Stomach (tissue), 19 donors: ENCODE data around the gene IMPG1. TPM values are rescaled to one million over a fixed set of nuclear protein-coding genes. Genes with fewer than 3 reads are reported as not detected.

Experiments
- DNase-seq, 2 donors: peaks; one replicate each; pipeline versions ENCODE4 v3.0.0 to v3.0.0-alpha.2; 2013 to 2019
- H3K27ac ChIP-seq, 5 donors: fragments of 200-600 bp in 4 of 5; sonication (generic) in 4 of 5; one replicate each; pipeline ENCODE4 v1.5.1; 2013 to 2019; ENCODE audit warnings: mild to moderate bottlenecking in 1 of 5, moderate library complexity in 1 of 5
- H3K27me3 ChIP-seq, 3 donors: fragments of 200-600 bp; sonication (generic); one replicate each; pipeline ENCODE4 v1.5.1; 2017 to 2019; ENCODE audit warnings: mixed run types in 1 of 3
- H3K36me3 ChIP-seq, 4 donors: fragments of 200-600 bp; sonication (generic); 1 replicate in 3 of 4; 2 replicates in 1 of 4; pipeline ENCODE4 v1.5.1; 2016 to 2019
- H3K4me1 ChIP-seq, 4 donors: fragments of 200-600 bp; sonication (generic); one replicate each; pipeline ENCODE4 v1.5.1; 2016 to 2019
- H3K4me3 ChIP-seq, 4 donors: fragments of 200-600 bp; sonication (generic) in 3 of 4; one replicate each; pipeline ENCODE4 v1.5.1; 2016 to 2019; ENCODE audit warnings: mild to moderate bottlenecking in 1 of 4
- H3K9me3 ChIP-seq, 4 donors: fragments of 200-600 bp; sonication (generic); one replicate each; pipeline ENCODE4 v1.5.1; 2016 to 2019
- EP300 ChIP-seq: sonication (generic); formaldehyde crosslinking; IDR thresholded peaks from one replicate; pipeline ENCODE4 v1.6.1; 2017; ENCODE audit warnings: antibody characterized with exemption
- POLR2A ChIP-seq, 4 donors: fragments of 450-650 bp; IDR thresholded peaks; one replicate each; pipeline ENCODE4 v1.6.1; 2016; ENCODE audit warnings: antibody characterized with exemption in 4 of 4, control low read depth in 2 of 4, mild to moderate bottlenecking in 1 of 4, moderate library complexity in 1 of 4
- POLR2AphosphoS5 ChIP-seq, 3 donors: sonication (generic); formaldehyde crosslinking; IDR thresholded peaks; one replicate each; pipeline ENCODE4 v1.6.1; 2016; ENCODE audit warnings: antibody characterized with exemption in 3 of 3
- WGBS, 5 donors: extraction: QIAGEN DNeasy Blood & Tissue Kit in 3 of 5; methylation state at CpG; one replicate each; pipeline versions ENCODE4 v1.1.5 to v1.1.7; 2013 to 2018; 5-methylcytosine and 5-hydroxymethylcytosine counted together
- intact Hi-C: fragments of 100-400 bp; cut with DNase I; formaldehyde crosslinking; loops from one replicate; pipeline ENCODE4 v1.15.1; 2023; ENCODE audit warnings: low total_unique reads
- long read RNA-seq, 10 donors: transcript quantifications; one replicate each; lab custom pipeline, GENCODE V29; 2026
- polyA plus RNA-seq, 3 donors: library from polyadenylated mRNA; stranded (reverse); fragments of 200-250 nt; gene quantifications; one replicate each; pipeline ENCODE4 v1.2.3, GENCODE V29; 2013
- total RNA-seq, 5 donors: library from RNA; depleted of rRNA; stranded (reverse); fragments of >200 nt; gene quantifications; one replicate each; pipeline versions ENCODE4 v1.1.0 to v1.2.3, GENCODE V29; 2014 to 2016
- TF ChIP-seq, protein P1 (sequence below), 7 experiments: fragments of 450-650 bp in 4 of 7; fragments of 200-600 bp in 3 of 7; sonication (generic) in 3 of 7; IDR thresholded peaks; one replicate each; pipeline ENCODE4 v1.5.1; 2016 to 2019; ENCODE audit warnings: antibody characterized with exemption in 7 of 7, control low read depth in 2 of 7, mild to moderate bottlenecking in 1 of 7
- donor health status: healthy with polysubstance abuse.
- donor health status: Bipolar disorder and iron deficiency.
- donor health status: healthy.

IMPG1 gene, protein sequence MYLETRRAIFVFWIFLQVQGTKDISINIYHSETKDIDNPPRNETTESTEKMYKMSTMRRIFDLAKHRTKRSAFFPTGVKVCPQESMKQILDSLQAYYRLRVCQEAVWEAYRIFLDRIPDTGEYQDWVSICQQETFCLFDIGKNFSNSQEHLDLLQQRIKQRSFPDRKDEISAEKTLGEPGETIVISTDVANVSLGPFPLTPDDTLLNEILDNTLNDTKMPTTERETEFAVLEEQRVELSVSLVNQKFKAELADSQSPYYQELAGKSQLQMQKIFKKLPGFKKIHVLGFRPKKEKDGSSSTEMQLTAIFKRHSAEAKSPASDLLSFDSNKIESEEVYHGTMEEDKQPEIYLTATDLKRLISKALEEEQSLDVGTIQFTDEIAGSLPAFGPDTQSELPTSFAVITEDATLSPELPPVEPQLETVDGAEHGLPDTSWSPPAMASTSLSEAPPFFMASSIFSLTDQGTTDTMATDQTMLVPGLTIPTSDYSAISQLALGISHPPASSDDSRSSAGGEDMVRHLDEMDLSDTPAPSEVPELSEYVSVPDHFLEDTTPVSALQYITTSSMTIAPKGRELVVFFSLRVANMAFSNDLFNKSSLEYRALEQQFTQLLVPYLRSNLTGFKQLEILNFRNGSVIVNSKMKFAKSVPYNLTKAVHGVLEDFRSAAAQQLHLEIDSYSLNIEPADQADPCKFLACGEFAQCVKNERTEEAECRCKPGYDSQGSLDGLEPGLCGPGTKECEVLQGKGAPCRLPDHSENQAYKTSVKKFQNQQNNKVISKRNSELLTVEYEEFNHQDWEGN
- total RNA-seq (not detected), polyA plus RNA-seq (not detected)
- long read RNA-seq, donor 1 = 0 reads
- long read RNA-seq, donor 2 = 0 reads
- long read RNA-seq, donor 3 = 0 reads
- long read RNA-seq, donor 4 = 0 reads
- long read RNA-seq, donor 5 = 0 reads
- long read RNA-seq, donor 6 = 0 reads
- long read RNA-seq, donor 7 = 0 reads
- long read RNA-seq, donor 8 = 0 reads
- long read RNA-seq, donor 9 = 0 reads
- long read RNA-seq, donor 10 = 0 reads

DNA sequence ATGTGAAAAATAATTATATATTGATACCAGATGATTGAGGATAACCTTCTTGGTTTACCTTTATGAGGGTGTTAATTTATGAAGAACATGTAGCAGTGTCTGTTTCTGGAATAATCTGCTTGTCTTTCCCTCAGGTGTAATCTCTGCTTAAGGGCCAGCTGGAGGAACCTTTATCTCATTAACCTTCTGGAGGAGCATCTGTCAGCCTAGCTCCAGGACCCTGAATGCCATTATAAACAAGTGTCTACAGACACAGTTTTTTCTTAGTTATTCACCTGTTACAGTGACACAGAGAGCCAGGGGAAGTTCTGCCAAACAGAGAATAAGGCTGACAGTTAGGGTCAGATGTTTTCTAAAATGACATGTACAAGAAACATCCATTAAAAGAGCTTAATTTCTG lies at the start of gene IMPG1:
TSS of gene IMPG1 (minus strand) at position 101 of the 400 bp plus-strand sequence. CDS start 174 bp downstream, outside the sequence.
- Histone ChIP-seq H3K27me3 (no peaks in the 10 kb centered on the region), H3K27ac (no peak within 1 kb of the TSS), H3K4me1 (no peaks in the 10 kb centered on the region), H3K9me3 (peaks cover 0 to 7% (median 2%) of the 10 kb centered on the region in 4 donors), H3K4me3 (no peak within 1 kb of the TSS), H3K36me3 (no peaks in the 10 kb centered on the region)
- TF ChIP-seq, protein P1, sequence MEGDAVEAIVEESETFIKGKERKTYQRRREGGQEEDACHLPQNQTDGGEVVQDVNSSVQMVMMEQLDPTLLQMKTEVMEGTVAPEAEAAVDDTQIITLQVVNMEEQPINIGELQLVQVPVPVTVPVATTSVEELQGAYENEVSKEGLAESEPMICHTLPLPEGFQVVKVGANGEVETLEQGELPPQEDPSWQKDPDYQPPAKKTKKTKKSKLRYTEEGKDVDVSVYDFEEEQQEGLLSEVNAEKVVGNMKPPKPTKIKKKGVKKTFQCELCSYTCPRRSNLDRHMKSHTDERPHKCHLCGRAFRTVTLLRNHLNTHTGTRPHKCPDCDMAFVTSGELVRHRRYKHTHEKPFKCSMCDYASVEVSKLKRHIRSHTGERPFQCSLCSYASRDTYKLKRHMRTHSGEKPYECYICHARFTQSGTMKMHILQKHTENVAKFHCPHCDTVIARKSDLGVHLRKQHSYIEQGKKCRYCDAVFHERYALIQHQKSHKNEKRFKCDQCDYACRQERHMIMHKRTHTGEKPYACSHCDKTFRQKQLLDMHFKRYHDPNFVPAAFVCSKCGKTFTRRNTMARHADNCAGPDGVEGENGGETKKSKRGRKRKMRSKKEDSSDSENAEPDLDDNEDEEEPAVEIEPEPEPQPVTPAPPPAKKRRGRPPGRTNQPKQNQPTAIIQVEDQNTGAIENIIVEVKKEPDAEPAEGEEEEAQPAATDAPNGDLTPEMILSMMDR (IDR thresholded peaks at IDR 0.05) = no peak
- TF ChIP-seq EP300 = no peak
- TF ChIP-seq POLR2AphosphoS5 (IDR thresholded peaks at IDR 0.05) = no peak
- TF ChIP-seq POLR2A (IDR thresholded peaks at IDR 0.05) = no peak
- DNase-seq = no peak
- intact Hi-C loops = no loop called here

DNA sequence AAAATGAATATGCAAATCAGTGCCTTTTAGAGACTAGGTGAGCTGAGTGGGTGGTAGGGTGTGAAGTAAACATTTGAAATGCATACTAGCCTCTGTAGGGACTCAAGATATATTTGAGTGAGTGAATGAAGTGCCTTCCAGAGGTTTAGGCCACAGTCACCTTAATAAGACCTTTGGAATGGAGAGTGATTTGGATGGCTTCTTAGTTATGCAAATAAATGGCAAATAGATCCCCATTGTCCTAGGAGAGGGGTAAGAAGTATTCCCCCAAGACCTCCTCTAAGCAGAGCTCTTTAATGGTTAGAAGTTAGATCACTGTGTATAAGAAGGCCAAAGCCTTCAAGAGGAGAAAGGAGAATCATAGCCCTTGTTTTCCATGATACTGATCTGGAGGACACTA lies 47.8 kb upstream of the IMPG1 start:
- TF ChIP-seq POLR2AphosphoS5 (IDR thresholded peaks at IDR 0.05) (no peak), POLR2A (IDR thresholded peaks at IDR 0.05) (no peak), EP300 (no peak)
- TF ChIP-seq, protein P1 (IDR thresholded peaks at IDR 0.05) = no peak
- no peak overlapping the region for H3K4me3 ChIP-seq
- DNase-seq = no peak
- H3K27ac ChIP-seq = no peak overlapping the region
- intact Hi-C loops = no loop called here
- H3K9me3 ChIP-seq = peaks cover 0 to 23% (median 16%) of the 10 kb centered on the region in 4 donors
- H3K4me1 ChIP-seq = peaks cover 5 to 10% (median 8%) of the 10 kb centered on the region in 4 donors
- no peaks in the 10 kb centered on the region for H3K27me3 ChIP-seq
- no peaks in the 10 kb centered on the region for H3K36me3 ChIP-seq

DNA sequence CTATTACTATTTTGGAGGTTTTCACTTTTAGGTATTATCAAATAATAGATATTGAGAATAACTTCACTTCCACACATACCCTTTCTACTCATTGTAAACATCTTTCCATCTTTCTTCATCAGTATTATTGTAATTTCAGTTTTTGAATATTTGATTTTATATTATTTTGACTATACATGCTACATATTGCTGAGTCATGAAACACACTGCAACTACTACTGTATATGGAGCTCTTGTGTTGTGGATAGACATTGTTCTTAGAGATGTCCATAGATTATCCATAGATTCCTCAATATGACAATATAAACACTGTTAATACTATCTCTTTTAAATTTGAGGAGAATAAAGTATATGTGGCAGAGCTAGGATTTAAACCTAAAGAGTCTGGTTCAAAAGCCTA lies 819 bp upstream of the IMPG1 start:
- no peak for TF ChIP-seq EP300
- no peak for TF ChIP-seq POLR2AphosphoS5 (IDR thresholded peaks at IDR 0.05)
- TF ChIP-seq, protein P1 (IDR thresholded peaks at IDR 0.05) = no peak
- DNase-seq = no peak
- H3K36me3 ChIP-seq = no peaks in the 10 kb centered on the region
- H3K4me1 ChIP-seq = no peaks in the 10 kb centered on the region
- no peak overlapping the region for H3K4me3 ChIP-seq
- no peaks in the 10 kb centered on the region for H3K27me3 ChIP-seq
- H3K27ac ChIP-seq = no peak overlapping the region
- intact Hi-C loops = no loop called here
- peaks cover 0 to 7% (median 2%) of the 10 kb centered on the region in 4 donors for H3K9me3 ChIP-seq

DNA sequence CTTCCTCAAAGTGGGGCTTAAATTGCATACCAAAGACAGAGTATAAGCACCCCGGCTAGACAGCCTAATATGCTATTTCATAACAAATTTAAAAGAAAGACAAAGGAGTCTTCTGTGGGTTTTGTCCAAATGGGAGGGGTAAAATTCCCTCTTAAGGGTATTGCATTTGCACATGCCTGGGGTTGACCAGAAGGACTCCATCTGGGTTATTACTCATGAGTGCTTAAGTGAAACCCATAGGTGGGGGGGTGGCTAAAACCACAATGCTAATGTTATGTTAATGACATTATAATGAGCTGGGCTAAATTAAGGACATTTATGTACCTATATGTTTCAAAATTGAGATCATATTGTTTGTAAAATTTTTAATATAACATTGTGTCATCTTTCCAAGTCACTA lies 15.0 kb downstream of the IMPG1 start:
- TF ChIP-seq EP300 (no peak), POLR2A (IDR thresholded peaks at IDR 0.05) (no peak), POLR2AphosphoS5 (IDR thresholded peaks at IDR 0.05) (no peak)
- TF ChIP-seq, protein P1 (IDR thresholded peaks at IDR 0.05) = no peak
- H3K9me3 ChIP-seq = no peaks in the 10 kb centered on the region
- DNase-seq = no peak
- no peaks in the 10 kb centered on the region for H3K4me1 ChIP-seq
- H3K27me3 ChIP-seq = no peaks in the 10 kb centered on the region
- H3K36me3 ChIP-seq = no peaks in the 10 kb centered on the region
- no peak overlapping the region for H3K27ac ChIP-seq
- intact Hi-C loops = no loop called here
- H3K4me3 ChIP-seq = no peak overlapping the region
- WGBS, 5 donors = 85 to 93% (median 85%) methylated on average over 1 of the region's 1 CpG
